ENCODE results near the gene SEMA3B.

- no peak for TF ChIP-seq PATZ1 (CRISPR knock-in tag; IDR thresholded peaks at IDR 0.05; ENCODE audit: borderline replicate concordance)
- no peak for TF ChIP-seq CREB5 (CRISPR knock-in tag; IDR thresholded peaks at IDR 0.05; ENCODE audit: low read depth)
- TF ChIP-seq ISL1 (CRISPR knock-in tag; IDR thresholded peaks at IDR 0.05) = no peak
- TF ChIP-seq RARB (CRISPR knock-in tag; IDR thresholded peaks at IDR 0.05) = no peak
- no peak for TF ChIP-seq ZFP3 (CRISPR knock-in tag; IDR thresholded peaks at IDR 0.05)
- TF ChIP-seq ZNF70 (CRISPR knock-in tag; IDR thresholded peaks at IDR 0.05) = no peak
- no peak for TF ChIP-seq ZNF8 (CRISPR knock-in tag; IDR thresholded peaks at IDR 0.05)
- no peak for TF ChIP-seq ESRRG (CRISPR knock-in tag; IDR thresholded peaks at IDR 0.05)
- no peak for TF ChIP-seq ZFP30 (CRISPR knock-in tag; IDR thresholded peaks at IDR 0.05)
Measured at GRCh38 chr3:50248387-50248786, 20.6 kb upstream of the SEMA3B start.
